Heart right ventricle (tissue), 16 donors: ENCODE measurements around the gene RAVER1. TPM values are rescaled to one million over a fixed set of nuclear protein-coding genes. Genes with fewer than 3 reads are reported as not detected.

ENCODE experiments used
- ATAC-seq, 8 donors: fragments of 200-7000 bp; cut with Tn5 transposase; one replicate each; pipeline ENCODE4 v1.9.1; 2020; ENCODE audit warnings: mild to moderate bottlenecking in 8 of 8, moderate library complexity in 8 of 8, moderate number of reproducible peaks in 1 of 8
- DNase-seq, 2 donors: peaks; one replicate each; pipeline ENCODE4 v3.0.0-alpha.2; 2020
- H3K27ac ChIP-seq, 10 donors: fragments of 200-600 bp; sonication (generic) in 2 of 10; one replicate each; pipeline versions ENCODE4 v1.5.0 to v1.8.0; 2020 to 2022; ENCODE audit warnings: mild to moderate bottlenecking in 3 of 10
- H3K27me3 ChIP-seq, 7 donors: fragments of 200-600 bp; one replicate each; pipeline ENCODE4 v1.8.0; 2021 to 2022; ENCODE audit warnings: mild to moderate bottlenecking in 2 of 7
- H3K36me3 ChIP-seq, 9 donors: fragments of 200-600 bp; sonication (generic) in 1 of 9; one replicate each; pipeline versions ENCODE4 v1.5.0 to v1.8.0; 2020 to 2022; ENCODE audit warnings: mild to moderate bottlenecking in 2 of 9
- H3K4me1 ChIP-seq, 9 donors: fragments of 200-600 bp; sonication (generic) in 1 of 9; one replicate each; pipeline versions ENCODE4 v1.5.0 to v1.8.0; 2020 to 2022; ENCODE audit warnings: mild to moderate bottlenecking in 4 of 9
- H3K4me3 ChIP-seq, 10 donors: fragments of 200-600 bp; sonication (generic) in 2 of 10; one replicate each; pipeline versions ENCODE4 v1.5.0 to v1.8.0; 2020 to 2022; ENCODE audit warnings: mild to moderate bottlenecking in 7 of 10, moderate library complexity in 2 of 10
- H3K9me3 ChIP-seq, 11 donors: fragments of 200-600 bp in 10 of 11; sonication (generic) in 2 of 11; one replicate each; pipeline versions ENCODE4 v1.5.0 to v1.8.0; 2013 to 2022; ENCODE audit warnings: mild to moderate bottlenecking in 2 of 11, control low read depth in 1 of 11, moderate library complexity in 1 of 11
- WGBS, 2 donors: extraction: QIAGEN DNeasy Blood & Tissue Kit; methylation state at CpG; one replicate each; pipeline ENCODE4 v1.1.7; 2013; ENCODE audit warnings: inconsistent platforms in 1 of 2; 5-methylcytosine and 5-hydroxymethylcytosine counted together
- intact Hi-C, 10 donors: fragments of 100-400 bp; cut with DNase I; formaldehyde crosslinking; loops; one replicate each; pipeline versions ENCODE4 v1.11.1 to v1.14.2; 2022
- polyA plus RNA-seq, 2 donors: library from polyadenylated mRNA; stranded (reverse); fragments of 200-250 nt; gene quantifications; one replicate each; pipeline ENCODE4 v1.2.3, GENCODE V29; 2013
- total RNA-seq, 10 donors: library from RNA; stranded (reverse); fragmentation: NEBNext Ultra II Directional in 3 of 10; extraction: Animal tissue kit (Norgen Biotek cat#: 25700) in 3 of 10; gene quantifications; one replicate each; pipeline versions ENCODE4 v1.2.1 to v1.2.4, GENCODE V29; 2021 to 2023
- TF ChIP-seq, protein P1 (sequence below), 9 donors: fragments of 200-600 bp; sonication (generic) in 2 of 9; IDR thresholded peaks; one replicate each; pipeline versions ENCODE4 v1.5.0 to v1.8.0; 2021 to 2022; ENCODE audit warnings: antibody characterized with exemption in 9 of 9, mild to moderate bottlenecking in 5 of 9, moderate library complexity in 1 of 9
- donor health status: Arrhythmogenic right ventricular cardiomyopathy.
- donor health status: ischemic (EF 13 %, LVEDD 7.1; RV severe dilation, severe dysfunction).
- donor health status: healthy with polysubstance abuse.
- donor health status: DM: no; HTN: yes; CAD: no.
- donor health status: DM: no; HTN: no; CAD: no.
- donor health status: ischemic (EF 25% LVEDD 6.9; RV normal size, moderate dysfunction).
- donor health status: ischemic (EF 25% LVEDD 5.7; RV mildly dilated, moderate dysfunction).
- donor health status: healthy.
- donor health status: DM: yes; HTN: yes; CAD: no.
- donor health status: Ischemic cardiomyopathy.
- donor health status: ischemic (EF 35%, LVEDD 5.7; RV mildly dilated, moderate dysfunction).
- donor health status: nonischemic (EF 11% LVEDD 7.7; RV severe dilation, severe dysfunction).
- donor health status: DM: yes; HTN: yes; CAD: no.
- donor health status: PGD.
- donor health status: ischemic (EF 29% LVEDD 5.4; RV normal size, mild dysfunction).
- donor health status: nonischemic (EF 23%, LVEDD 6.1; RV moderate dilation, normal function).

RAVER1 gene
- total and polyA plus RNA-seq, 12 donors: 5.1 to 16.9 (median 12.2) TPM

DNA sequence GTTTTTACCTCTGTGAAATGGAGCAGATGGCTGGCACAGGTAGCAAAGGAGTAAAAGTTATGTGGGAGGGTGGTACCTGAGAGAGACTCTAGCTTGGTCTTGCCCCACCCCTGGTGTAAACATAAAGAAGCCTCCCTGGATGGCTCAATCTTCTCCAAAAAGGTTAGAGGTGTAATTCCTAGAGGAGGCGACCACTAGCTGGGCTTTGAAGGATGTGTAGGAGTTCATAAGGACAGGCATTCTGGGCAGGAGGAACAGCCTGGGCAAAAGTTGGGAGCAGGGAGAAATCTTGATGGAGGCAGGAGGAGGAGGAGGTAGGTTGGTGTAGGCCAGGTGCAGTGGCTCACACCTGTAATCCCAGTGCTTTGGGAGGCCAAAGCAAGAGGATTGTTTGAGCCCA, 54.4 kb downstream of the RAVER1 start:
- no peak for ATAC-seq
- Histone ChIP-seq H3K4me1 (peaks cover 0 to 37% (median 0%) of the 10 kb centered on the region in 9 donors), H3K27ac (no peak overlapping the region), H3K9me3 (no peaks in the 10 kb centered on the region), H3K36me3 (peaks cover 0 to 100% (median 8%) of the 10 kb centered on the region in 9 donors), H3K27me3 (no peaks in the 10 kb centered on the region), H3K4me3 (no peak overlapping the region)
- 94 to 96% methylated on average over 1 of the region's 1 CpG for WGBS, 2 donors
- no peak for DNase-seq
- TF ChIP-seq, protein P1, sequence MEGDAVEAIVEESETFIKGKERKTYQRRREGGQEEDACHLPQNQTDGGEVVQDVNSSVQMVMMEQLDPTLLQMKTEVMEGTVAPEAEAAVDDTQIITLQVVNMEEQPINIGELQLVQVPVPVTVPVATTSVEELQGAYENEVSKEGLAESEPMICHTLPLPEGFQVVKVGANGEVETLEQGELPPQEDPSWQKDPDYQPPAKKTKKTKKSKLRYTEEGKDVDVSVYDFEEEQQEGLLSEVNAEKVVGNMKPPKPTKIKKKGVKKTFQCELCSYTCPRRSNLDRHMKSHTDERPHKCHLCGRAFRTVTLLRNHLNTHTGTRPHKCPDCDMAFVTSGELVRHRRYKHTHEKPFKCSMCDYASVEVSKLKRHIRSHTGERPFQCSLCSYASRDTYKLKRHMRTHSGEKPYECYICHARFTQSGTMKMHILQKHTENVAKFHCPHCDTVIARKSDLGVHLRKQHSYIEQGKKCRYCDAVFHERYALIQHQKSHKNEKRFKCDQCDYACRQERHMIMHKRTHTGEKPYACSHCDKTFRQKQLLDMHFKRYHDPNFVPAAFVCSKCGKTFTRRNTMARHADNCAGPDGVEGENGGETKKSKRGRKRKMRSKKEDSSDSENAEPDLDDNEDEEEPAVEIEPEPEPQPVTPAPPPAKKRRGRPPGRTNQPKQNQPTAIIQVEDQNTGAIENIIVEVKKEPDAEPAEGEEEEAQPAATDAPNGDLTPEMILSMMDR (IDR thresholded peaks at IDR 0.05): no peak
- intact Hi-C loops: loop anchor here in 2 of 10 donors (10.0 kb wide), 1 partner anchor 56 kb away; the partner anchor contains the start of genes ICAM3 (in 2 of the 2) and RAVER1 (in 2 of the 2)

DNA sequence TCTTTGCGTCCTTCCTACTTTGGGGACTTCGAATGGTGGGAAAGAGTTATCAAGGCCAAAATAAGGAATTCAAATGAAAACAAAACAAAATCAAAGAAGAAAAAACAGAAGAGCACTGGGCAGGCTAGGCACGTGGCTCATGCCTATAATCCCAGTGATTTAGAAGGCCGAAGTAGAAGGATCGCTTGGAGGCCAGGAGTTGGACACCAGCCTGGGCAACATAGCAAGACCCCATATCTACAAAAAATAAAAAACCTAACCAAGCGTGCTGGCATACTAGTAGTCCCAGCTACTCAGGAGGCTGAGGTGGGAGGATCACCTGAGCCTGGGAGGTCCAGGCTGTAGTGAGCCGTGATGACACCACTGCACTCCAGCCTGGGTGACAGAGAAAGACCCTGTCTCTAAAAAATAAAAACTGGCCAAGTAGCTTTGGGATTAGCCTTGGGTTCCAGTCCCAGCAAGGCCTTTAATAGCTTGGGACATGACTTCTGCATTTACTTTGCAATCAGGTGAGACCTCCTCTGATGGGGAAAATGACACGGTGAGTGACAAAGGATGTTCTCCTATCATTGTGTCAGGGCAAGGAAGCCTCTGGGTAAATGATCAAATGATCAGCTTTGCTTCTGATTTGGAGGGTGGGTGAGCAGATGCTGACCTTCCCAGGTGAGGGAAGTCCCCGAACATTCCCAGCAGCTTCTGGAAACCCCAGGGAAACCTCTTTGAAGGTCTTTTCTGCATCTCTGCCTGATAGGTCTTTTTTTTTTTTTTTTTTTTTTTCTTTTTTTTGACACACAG, 55.3 kb downstream of the RAVER1 start:
- no peak for ATAC-seq
- TF ChIP-seq, protein P1 (IDR thresholded peaks at IDR 0.05): no peak
- H3K4me1 ChIP-seq: peaks cover 0 to 42% (median 0%) of the 10 kb centered on the region in 9 donors
- H3K9me3 ChIP-seq: no peaks in the 10 kb centered on the region
- no peak overlapping the region for H3K4me3 ChIP-seq
- DNase-seq: no peak
- WGBS, 2 donors: 92% methylated on average over 9 of the region's 9 CpGs
- peaks cover 0 to 97% (median 4%) of the 10 kb centered on the region in 9 donors for H3K36me3 ChIP-seq
- no peaks in the 10 kb centered on the region for H3K27me3 ChIP-seq
- intact Hi-C loops: loop anchor here in 2 of 10 donors (10.0 kb wide), 1 partner anchor 57 kb away; the partner anchor contains the start of genes ICAM3 (in 2 of the 2) and RAVER1 (in 2 of the 2)
- no peak overlapping the region for H3K27ac ChIP-seq

DNA sequence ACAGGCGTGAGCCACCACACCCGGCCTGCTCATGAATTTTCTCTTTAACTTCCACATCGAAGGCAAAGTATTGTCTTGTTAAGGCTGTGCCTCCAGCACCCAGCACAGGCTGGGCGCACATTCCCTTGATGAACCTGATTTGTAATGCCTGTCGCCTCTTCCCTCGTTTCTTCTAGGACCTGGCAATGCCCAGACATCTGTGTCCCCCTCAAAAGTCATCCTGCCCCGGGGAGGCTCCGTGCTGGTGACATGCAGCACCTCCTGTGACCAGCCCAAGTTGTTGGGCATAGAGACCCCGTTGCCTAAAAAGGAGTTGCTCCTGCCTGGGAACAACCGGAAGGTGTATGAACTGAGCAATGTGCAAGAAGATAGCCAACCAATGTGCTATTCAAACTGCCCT, 58.7 kb downstream of the RAVER1 start:
- TF ChIP-seq, protein P1 (IDR thresholded peaks at IDR 0.05): no peak
- WGBS, 2 donors: 85 to 86% methylated on average over 10 of the region's 10 CpGs

DNA sequence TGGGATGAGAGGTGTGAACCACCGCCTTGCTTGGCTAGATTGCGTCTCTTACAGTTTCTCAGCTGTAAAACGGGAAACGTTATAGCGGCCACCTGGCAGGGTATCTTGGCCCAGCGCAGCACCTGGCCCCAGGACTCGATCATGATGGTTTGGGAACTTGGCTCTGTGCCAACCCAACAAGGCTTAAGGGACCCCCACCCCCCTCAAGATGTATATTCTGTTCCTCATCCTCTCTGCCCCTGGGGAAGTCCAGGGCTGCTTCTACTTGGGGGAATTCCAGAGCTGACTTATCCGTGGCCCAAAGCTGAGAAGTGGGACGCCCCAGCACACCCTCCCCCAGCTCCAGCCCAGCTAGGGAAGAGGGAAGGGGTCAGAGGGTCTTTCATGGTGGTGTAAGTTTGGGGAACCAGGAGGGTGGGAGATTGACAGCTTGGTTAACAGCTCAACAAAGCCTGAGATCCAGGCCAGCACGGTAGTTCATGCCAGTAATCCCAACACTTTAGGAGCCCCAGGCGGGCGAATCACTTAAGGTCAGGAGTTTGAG, 61.7 kb downstream of the RAVER1 start:
- intact Hi-C loops: loop anchor here in 6 of 10 donors (5.0 to 10.0 kb wide), 3 partner anchors 46 to 63 kb away; partner anchors contain the start of genes RAVER1 (in 5 of the 6), ICAM3 (in 2 of the 6) and FDX2 (in 1 of the 6)
- ATAC-seq (peak in 1 of 8 donors; percentile 10), DNase-seq (no peak)
- TF ChIP-seq, protein P1 (IDR thresholded peaks at IDR 0.05): no peak
- peaks cover 0 to 36% (median 0%) of the 10 kb centered on the region in 9 donors for H3K36me3 ChIP-seq
- H3K9me3 ChIP-seq: no peaks in the 10 kb centered on the region
- peak overlapping the region; percentile 25 to 78 (median 58) for H3K4me3 ChIP-seq
- peak overlapping the region; percentile 87 to 99 (median 91) for H3K27ac ChIP-seq
- H3K27me3 ChIP-seq: peaks cover 0 to 19% (median 3%) of the 10 kb centered on the region in 7 donors
- 32 to 40% methylated on average over 12 of the region's 12 CpGs for WGBS, 2 donors
- H3K4me1 ChIP-seq: peaks cover 7 to 79% (median 46%) of the 10 kb centered on the region in 9 donors

More for the DNA sequence above, 58.7 kb downstream of the RAVER1 start:
- peaks cover 0 to 18% (median 3%) of the 10 kb centered on the region in 7 donors for H3K27me3 ChIP-seq
- H3K27ac ChIP-seq: no peak overlapping the region
- DNase-seq (no peak), ATAC-seq (no peak)
- H3K4me3 ChIP-seq: no peak overlapping the region
- intact Hi-C loops: loop anchor here in 6 of 10 donors (5.0 to 10.0 kb wide), 3 partner anchors 43 to 60 kb away; partner anchors contain the start of genes RAVER1 (in 5 of the 6), ICAM3 (in 2 of the 6) and FDX2 (in 1 of the 6)
- H3K4me1 ChIP-seq: peaks cover 4 to 62% (median 21%) of the 10 kb centered on the region in 9 donors
- H3K36me3 ChIP-seq: peaks cover 0 to 66% (median 4%) of the 10 kb centered on the region in 9 donors
- no peaks in the 10 kb centered on the region for H3K9me3 ChIP-seq
